Esophagus squamous epithelium (tissue), 4 donors: ENCODE results near the gene PNCK.

Experiments used
- POLR2A ChIP-seq, 4 donors: fragments of 450-650 bp; IDR thresholded peaks; one replicate each; pipeline ENCODE4 v1.6.1; 2017; ENCODE audit warnings: antibody characterized with exemption in 4 of 4, mild to moderate bottlenecking in 4 of 4, moderate library complexity in 3 of 4
- TF ChIP-seq, protein P1 (sequence below), 6 experiments: fragments of 450-650 bp in 4 of 6; fragments of 200-600 bp in 2 of 6; sonication (generic) in 2 of 6; IDR thresholded peaks; one replicate each; pipeline ENCODE4 v1.5.1; 2016 to 2019; ENCODE audit warnings: antibody characterized with exemption in 6 of 6, mild to moderate bottlenecking in 4 of 6, moderate library complexity in 4 of 6

- TF ChIP-seq, protein P1, sequence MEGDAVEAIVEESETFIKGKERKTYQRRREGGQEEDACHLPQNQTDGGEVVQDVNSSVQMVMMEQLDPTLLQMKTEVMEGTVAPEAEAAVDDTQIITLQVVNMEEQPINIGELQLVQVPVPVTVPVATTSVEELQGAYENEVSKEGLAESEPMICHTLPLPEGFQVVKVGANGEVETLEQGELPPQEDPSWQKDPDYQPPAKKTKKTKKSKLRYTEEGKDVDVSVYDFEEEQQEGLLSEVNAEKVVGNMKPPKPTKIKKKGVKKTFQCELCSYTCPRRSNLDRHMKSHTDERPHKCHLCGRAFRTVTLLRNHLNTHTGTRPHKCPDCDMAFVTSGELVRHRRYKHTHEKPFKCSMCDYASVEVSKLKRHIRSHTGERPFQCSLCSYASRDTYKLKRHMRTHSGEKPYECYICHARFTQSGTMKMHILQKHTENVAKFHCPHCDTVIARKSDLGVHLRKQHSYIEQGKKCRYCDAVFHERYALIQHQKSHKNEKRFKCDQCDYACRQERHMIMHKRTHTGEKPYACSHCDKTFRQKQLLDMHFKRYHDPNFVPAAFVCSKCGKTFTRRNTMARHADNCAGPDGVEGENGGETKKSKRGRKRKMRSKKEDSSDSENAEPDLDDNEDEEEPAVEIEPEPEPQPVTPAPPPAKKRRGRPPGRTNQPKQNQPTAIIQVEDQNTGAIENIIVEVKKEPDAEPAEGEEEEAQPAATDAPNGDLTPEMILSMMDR (IDR thresholded peaks at IDR 0.05): no peak
- TF ChIP-seq POLR2A (IDR thresholded peaks at IDR 0.05): no peak
Measured at GRCh38 chrX:153685156-153685536, 11.5 kb upstream of the PNCK start.
